ENCODE measurements around the gene TPD52L2. TPM values are rescaled to one million over a fixed set of nuclear protein-coding genes. Genes with fewer than 3 reads are reported as not detected.
"Not testable (repeated sequence)": the region's sequence is repeated elsewhere in the genome, so short reads cannot be mapped to it uniquely, and the experiment has no call there.

The TPD52L2 gene
- total and polyA plus RNA-seq, 5 donors: 52.3 to 73.5 (median 63.0) TPM

DNA sequence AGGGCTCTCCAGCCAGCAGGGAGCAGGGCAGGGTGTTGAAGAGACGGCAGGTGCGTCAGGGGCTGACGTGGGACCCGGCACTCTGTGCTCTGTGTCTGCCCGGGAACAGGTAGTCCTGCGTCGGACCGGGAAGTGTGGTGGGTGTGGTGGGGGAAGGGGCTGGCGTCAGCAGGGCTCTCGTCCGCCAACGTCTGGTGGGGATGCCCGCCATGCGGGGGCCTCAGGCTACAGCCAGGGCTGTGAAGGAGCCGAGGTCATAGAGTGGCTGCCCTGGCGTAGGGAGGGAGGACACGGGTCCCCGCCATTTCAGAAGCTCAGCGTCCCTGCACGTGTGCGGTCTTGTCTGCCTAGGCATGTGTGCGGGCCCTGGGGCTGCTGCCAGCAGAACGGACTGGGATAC lies 55.2 kb downstream of the TPD52L2 start:
- WGBS: 96% methylated on average over 23 of the region's 23 CpGs
- Histone ChIP-seq H3K9me3 (ENCODE audit: control insufficient read depth, low read length) (no peaks in the 10 kb centered on the region), H3K27ac (ENCODE audit: low read length) (no peak overlapping the region), H3K27me3 (ENCODE audit: control insufficient read depth, insufficient read depth) (no peaks in the 10 kb centered on the region), H3K4me1 (ENCODE audit: control insufficient read depth, insufficient read depth, low read length) (no peaks in the 10 kb centered on the region), H3K4me3 (ENCODE audit: low read length) (no peak overlapping the region)
- DNase-seq (no peak), ATAC-seq (peak in 1 of 2 donors; percentile 31)
- intact Hi-C loops (cut with DNase I): no loop called here

DNA sequence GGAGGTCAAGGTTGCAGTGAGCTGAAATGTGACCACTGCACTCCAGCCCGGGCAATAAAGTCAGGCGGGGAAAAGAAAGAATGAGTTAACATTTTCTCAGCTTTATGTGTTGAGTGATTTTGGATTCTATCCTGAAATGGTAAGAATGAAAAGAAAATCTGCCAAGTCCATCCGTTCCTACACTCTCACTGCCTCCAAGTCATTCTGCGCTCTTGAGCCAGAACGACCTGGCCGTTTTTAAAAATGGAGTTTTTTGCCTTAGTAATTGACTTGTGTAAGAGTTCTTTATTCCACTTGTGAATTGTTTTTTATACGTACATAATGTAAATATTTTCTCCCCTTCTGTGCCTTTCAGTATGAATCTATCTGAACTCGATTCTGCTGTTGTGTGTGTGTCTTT lies 58.6 kb downstream of the TPD52L2 start:
- H3K27me3 ChIP-seq (ENCODE audit: control insufficient read depth, insufficient read depth): no peaks in the 10 kb centered on the region

DNA sequence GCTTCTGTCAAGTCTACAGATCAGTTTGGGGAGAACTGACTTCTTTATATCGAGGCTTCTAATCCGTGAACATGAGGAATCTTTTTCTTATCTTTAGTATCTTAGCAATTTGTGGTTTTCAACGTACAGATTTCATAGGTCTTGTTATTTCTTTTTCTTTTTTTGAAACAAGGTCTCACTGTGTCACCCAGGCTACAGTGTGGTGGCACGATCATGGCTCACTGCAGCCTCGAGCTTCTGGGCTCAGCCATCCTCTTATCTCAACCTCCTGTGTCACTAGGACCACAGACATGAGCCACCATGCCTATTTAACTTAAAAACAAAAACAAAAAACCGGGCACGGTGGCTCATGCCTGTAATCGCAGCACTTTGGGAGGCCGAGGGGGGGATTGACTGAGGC lies 59.2 kb downstream of the TPD52L2 start:
- no peaks in the 10 kb centered on the region for H3K9me3 ChIP-seq (ENCODE audit: control insufficient read depth, low read length)
- ATAC-seq (no peak), DNase-seq (no peak)
- no peak overlapping the region for H3K4me3 ChIP-seq (ENCODE audit: low read length)
- intact Hi-C loops (cut with DNase I): no loop called here
- 70% methylated on average over 9 of the region's 9 CpGs for whole genome bisulfite sequencing
- H3K27ac ChIP-seq (ENCODE audit: low read length): no peak overlapping the region
- no peaks in the 10 kb centered on the region for H3K4me1 ChIP-seq (ENCODE audit: control insufficient read depth, insufficient read depth, low read length)
- no peaks in the 10 kb centered on the region for H3K27me3 ChIP-seq (ENCODE audit: control insufficient read depth, insufficient read depth)

More for the DNA sequence above, 58.6 kb downstream of the TPD52L2 start:
- H3K27ac ChIP-seq (ENCODE audit: low read length): no peak overlapping the region
- DNase-seq: no peak
- ATAC-seq: no peak
- no peaks in the 10 kb centered on the region for H3K4me1 ChIP-seq (ENCODE audit: control insufficient read depth, insufficient read depth, low read length)
- intact Hi-C loops (cut with DNase I): no loop called here
- no peaks in the 10 kb centered on the region for H3K9me3 ChIP-seq (ENCODE audit: control insufficient read depth, low read length)
- WGBS: 49% methylated on average over 8 of the region's 8 CpGs
- H3K4me3 ChIP-seq (ENCODE audit: low read length): no peak overlapping the region

- no peak for ATAC-seq
Observed at GRCh38 chr20:63926298-63926697, 61.2 kb downstream of the TPD52L2 start.

DNA sequence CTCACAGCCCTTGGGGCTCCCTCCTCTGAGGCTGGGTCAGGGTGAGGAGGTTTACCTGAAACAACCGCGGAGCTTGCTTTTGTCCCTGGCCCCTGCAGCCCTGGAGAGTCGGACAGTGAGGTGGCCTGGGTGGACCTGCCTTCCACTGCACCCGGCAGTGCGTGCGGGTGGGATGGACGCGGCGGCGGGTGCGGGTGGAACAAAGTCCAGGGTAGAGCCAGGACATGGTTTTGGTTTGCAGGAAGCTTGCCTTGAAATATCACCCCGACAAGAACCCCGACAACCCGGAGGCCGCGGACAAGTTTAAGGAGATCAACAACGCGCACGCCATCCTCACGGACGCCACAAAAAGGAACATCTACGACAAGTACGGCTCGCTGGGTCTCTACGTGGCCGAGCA lies 64.0 kb downstream of the TPD52L2 start:
- intact Hi-C loops (cut with DNase I): no loop called here
- 98% methylated on average over 26 of the region's 26 CpGs for WGBS
- Histone ChIP-seq H3K4me3 (ENCODE audit: low read length) (no peak overlapping the region), H3K4me1 (ENCODE audit: control insufficient read depth, insufficient read depth, low read length) (no peaks in the 10 kb centered on the region), H3K9me3 (ENCODE audit: control insufficient read depth, low read length) (no peaks in the 10 kb centered on the region), H3K27ac (ENCODE audit: low read length) (no peak overlapping the region), H3K27me3 (ENCODE audit: control insufficient read depth, insufficient read depth) (no peaks in the 10 kb centered on the region)
- ATAC-seq (no peak), DNase-seq (no peak)

More at GRCh38 chr20:63926298-63926697, 61.2 kb downstream of the TPD52L2 start:
- 67% methylated on average over 8 of the region's 8 CpGs for WGBS
- DNase-seq: no peak
- Histone ChIP-seq H3K4me3 (ENCODE audit: low read length) (no peak overlapping the region), H3K4me1 (ENCODE audit: control insufficient read depth, insufficient read depth, low read length) (no peaks in the 10 kb centered on the region), H3K9me3 (ENCODE audit: control insufficient read depth, low read length) (no peaks in the 10 kb centered on the region), H3K27me3 (ENCODE audit: control insufficient read depth, insufficient read depth) (no peaks in the 10 kb centered on the region), H3K27ac (ENCODE audit: low read length) (no peak overlapping the region)
- intact Hi-C loops (cut with DNase I): no loop called here

DNA sequence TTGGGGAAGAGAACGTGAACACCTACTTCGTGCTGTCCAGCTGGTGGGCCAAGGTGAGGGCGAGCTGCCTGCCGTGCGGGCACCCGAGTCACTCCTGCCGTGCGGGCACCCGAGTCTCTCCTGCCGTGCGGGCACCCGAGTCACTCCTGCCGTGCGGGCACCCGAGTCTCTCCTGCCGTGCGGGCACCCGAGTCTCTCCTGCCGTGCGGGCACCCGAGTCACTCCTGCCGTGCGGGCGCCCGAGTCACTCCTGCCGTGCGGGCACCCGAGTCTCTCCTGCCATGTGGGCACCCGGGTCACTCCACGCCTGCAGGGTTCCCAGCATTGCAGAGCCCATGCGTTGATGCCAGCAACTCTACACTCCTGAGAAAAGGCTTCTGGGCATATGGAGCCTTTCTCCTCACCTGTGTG lies 64.4 kb downstream of the TPD52L2 start:
- H3K4me1 ChIP-seq (ENCODE audit: control insufficient read depth, insufficient read depth, low read length); H3K27ac ChIP-seq (ENCODE audit: low read length); intact Hi-C loops (cut with DNase I); H3K4me3 ChIP-seq (ENCODE audit: low read length); H3K27me3 ChIP-seq (ENCODE audit: control insufficient read depth, insufficient read depth); H3K9me3 ChIP-seq (ENCODE audit: control insufficient read depth, low read length); ATAC-seq: not testable (repeated sequence)
- WGBS: 95% methylated on average over 31 of the region's 31 CpGs
- DNase-seq: peak in 1 of 3 donors; percentile 20

DNA sequence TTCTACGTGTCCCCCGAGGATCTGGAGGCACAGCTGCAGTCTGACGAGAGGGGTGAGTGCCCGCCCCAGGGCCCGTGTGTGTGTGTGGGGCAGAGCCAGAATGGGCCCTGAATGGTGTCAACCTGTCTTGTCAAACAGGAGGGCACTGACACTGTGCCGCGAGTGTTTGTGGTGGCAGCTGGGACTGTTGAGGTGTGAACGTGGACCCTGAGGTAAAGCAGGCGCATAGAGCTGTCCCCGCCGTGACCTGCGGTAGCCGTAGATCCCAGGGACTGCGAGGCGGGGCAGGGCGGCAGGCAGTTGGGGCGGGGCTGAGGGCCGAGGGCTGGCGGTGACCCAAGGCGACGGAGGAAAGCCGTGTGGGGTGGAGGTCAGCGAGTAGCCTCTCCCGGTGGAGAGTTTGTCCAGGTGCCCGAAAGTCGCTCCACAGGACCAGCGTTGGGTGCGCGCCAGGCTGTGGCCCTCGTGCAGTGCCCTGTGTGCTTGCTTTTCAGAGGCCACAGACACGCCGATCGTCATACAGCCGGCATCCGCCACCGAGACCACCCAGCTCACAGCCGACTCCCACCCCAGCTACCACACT lies 66.0 kb downstream of the TPD52L2 start:
- WGBS: 75% methylated on average over 37 of the region's 37 CpGs
- Histone ChIP-seq H3K4me1 (ENCODE audit: control insufficient read depth, insufficient read depth, low read length) (no peaks in the 10 kb centered on the region), H3K27ac (ENCODE audit: low read length) (no peak overlapping the region), H3K4me3 (ENCODE audit: low read length) (no peak overlapping the region), H3K9me3 (ENCODE audit: control insufficient read depth, low read length) (no peaks in the 10 kb centered on the region), H3K27me3 (ENCODE audit: control insufficient read depth, insufficient read depth) (no peaks in the 10 kb centered on the region)
- ATAC-seq: peak; percentile 60 to 81
- intact Hi-C loops (cut with DNase I): no loop called here
- peak; percentile 46 to 87 (median 78) for DNase-seq

DNA sequence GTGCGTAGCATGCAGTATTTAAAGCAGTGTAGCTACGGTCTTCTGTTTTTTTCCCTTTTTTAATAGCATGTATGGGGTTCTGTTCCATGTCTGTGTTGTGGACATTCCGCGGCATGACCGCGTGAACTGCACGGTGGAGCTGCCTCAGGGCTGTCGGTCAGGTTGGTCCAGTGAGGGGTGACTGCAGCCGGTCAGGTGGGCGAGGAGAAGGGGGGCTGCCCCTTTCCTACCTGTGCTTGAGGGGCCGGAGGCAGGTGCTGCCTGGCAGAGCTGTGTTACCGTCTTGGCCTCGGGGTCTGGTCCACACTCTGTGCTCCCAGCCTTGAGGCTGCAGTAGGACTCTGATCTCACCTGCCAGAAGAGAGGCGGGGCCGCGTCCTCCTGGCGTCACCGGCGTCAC lies 66.7 kb downstream of the TPD52L2 start:
- ATAC-seq (no peak), DNase-seq (peak in 2 of 3 donors; percentile 40 to 53)
- Histone ChIP-seq H3K9me3 (ENCODE audit: control insufficient read depth, low read length) (no peaks in the 10 kb centered on the region), H3K4me3 (ENCODE audit: low read length) (no peak overlapping the region), H3K4me1 (ENCODE audit: control insufficient read depth, insufficient read depth, low read length) (no peaks in the 10 kb centered on the region), H3K27me3 (ENCODE audit: control insufficient read depth, insufficient read depth) (no peaks in the 10 kb centered on the region), H3K27ac (ENCODE audit: low read length) (no peak overlapping the region)
- WGBS: 91% methylated on average over 19 of the region's 19 CpGs
- intact Hi-C loops (cut with DNase I): no loop called here

- Histone ChIP-seq H3K27ac (ENCODE audit: low read length) (no peak overlapping the region), H3K4me3 (ENCODE audit: low read length) (no peak overlapping the region), H3K4me1 (ENCODE audit: control insufficient read depth, insufficient read depth, low read length) (no peaks in the 10 kb centered on the region), H3K27me3 (ENCODE audit: control insufficient read depth, insufficient read depth) (no peaks in the 10 kb centered on the region), H3K9me3 (ENCODE audit: control insufficient read depth, low read length) (no peaks in the 10 kb centered on the region)
- 90% methylated on average over 17 of the region's 17 CpGs for WGBS
- DNase-seq: peak in 2 of 3 donors; percentile 44 to 45
- intact Hi-C loops (cut with DNase I): no loop called here
- ATAC-seq: no peak
Observed at GRCh38 chr20:63932606-63933160, 67.6 kb downstream of the TPD52L2 start.

DNA sequence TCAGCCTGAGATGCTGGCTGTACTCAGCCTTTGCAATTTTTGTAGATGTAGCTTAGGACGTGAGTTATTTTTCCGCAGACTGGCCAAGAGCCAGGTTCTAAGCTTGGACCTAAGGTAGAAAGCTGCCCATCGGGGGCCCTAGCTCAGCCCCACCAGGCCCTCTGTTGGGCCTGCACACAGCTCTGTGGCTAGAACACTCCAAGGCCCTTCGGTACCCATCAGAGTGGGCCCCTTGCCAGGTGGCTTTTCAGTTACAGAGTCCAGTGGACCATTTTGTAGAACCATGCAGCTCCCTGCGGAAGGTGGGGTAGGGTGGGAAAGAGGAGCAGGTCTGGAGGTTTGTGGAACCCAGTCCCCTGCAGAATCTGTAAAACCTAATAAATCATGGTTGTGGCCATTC lies 68.6 kb downstream of the TPD52L2 start:
- intact Hi-C loops (cut with DNase I): no loop called here
- 67% methylated on average over 5 of the region's 5 CpGs for WGBS

GRCh38 chr20:63934271-63935068 lies 69.4 kb downstream of the TPD52L2 start:
- Histone ChIP-seq H3K4me3 (ENCODE audit: low read length) (no peak overlapping the region), H3K27ac (ENCODE audit: low read length) (no peak overlapping the region), H3K9me3 (ENCODE audit: control insufficient read depth, low read length) (no peaks in the 10 kb centered on the region), H3K4me1 (ENCODE audit: control insufficient read depth, insufficient read depth, low read length) (no peaks in the 10 kb centered on the region), H3K27me3 (ENCODE audit: control insufficient read depth, insufficient read depth) (no peaks in the 10 kb centered on the region)
- intact Hi-C loops (cut with DNase I): no loop called here
- WGBS: 79% methylated on average over 37 of the region's 37 CpGs
- DNase-seq (peak in 2 of 3 donors; percentile 39 to 55), ATAC-seq (no peak)

More for the DNA sequence above, 68.6 kb downstream of the TPD52L2 start:
- no peaks in the 10 kb centered on the region for H3K27me3 ChIP-seq (ENCODE audit: control insufficient read depth, insufficient read depth)
- peak in 1 of 3 donors; percentile 59 for DNase-seq
- H3K4me1 ChIP-seq (ENCODE audit: control insufficient read depth, insufficient read depth, low read length): no peaks in the 10 kb centered on the region
- no peak overlapping the region for H3K4me3 ChIP-seq (ENCODE audit: low read length)
- H3K27ac ChIP-seq (ENCODE audit: low read length): no peak overlapping the region
- H3K9me3 ChIP-seq (ENCODE audit: control insufficient read depth, low read length): no peaks in the 10 kb centered on the region
- ATAC-seq: no peak
